Measurements from ENCODE around the gene RDH11. TPM values are rescaled to one million over a fixed set of nuclear protein-coding genes. Genes with fewer than 3 reads are reported as not detected.

RDH11 gene
- total and polyA plus RNA-seq, 2 experiments from 2014 or later, result 95.2 to 139 TPM

DNA sequence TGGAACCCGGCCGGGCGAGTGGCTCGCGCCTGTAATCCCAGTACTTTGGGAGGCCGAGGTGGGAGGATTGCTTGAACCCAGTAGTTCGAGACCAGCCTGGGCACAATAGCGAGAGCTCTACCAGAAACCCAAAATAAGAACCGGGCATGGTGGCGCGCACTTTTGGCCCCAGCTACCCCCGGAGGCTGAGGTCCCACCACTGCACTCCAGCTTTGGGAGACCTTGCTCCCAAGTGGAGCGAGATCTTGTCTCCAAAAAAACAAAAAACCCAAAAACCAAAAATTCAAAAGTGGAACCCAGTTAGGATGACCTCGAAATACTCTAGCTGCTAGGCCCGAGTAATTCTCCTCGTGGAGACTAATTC, 20.4 kb downstream of the RDH11 start:
- Histone ChIP-seq H3K4me3 (peak overlapping the region; percentile 88), H3K79me2 (replicated peaks; ENCODE audit: insufficient read depth) (peaks cover 52% of the 10 kb centered on the region), H4K20me1 (replicated peaks; ENCODE audit: insufficient read depth) (peaks cover 38% of the 10 kb centered on the region), H3F3A (replicated peaks; ENCODE audit: low read depth) (peaks cover 15% of the 10 kb centered on the region), H2AFZ (peak overlapping the region; percentile 69; the same call in 1 of the 2 replicates), H3K4me1 (ENCODE audit: insufficient read depth) (peaks cover 11% of the 10 kb centered on the region), H3K9me2 (ENCODE audit: insufficient read depth) (no peaks in the 10 kb centered on the region), H3K27me3 (ENCODE audit: insufficient read depth) (no peaks in the 10 kb centered on the region), H3K4me2 (peak overlapping the region; percentile 76), H3K27ac (ENCODE audit: low read depth) (peak overlapping the region; percentile 97), H3K36me3 (ENCODE audit: insufficient read depth) (peaks cover 26% of the 10 kb centered on the region)
- Mint-ChIP-seq H3K36me3 (ENCODE audit: low read depth) (peaks cover 31% of the 10 kb centered on the region), H3K9me3 (no peaks in the 10 kb centered on the region), H3K4me3 (peak overlapping the region; percentile 92), H3K4me1 (peaks cover 15% of the 10 kb centered on the region), H3K27me3 (ENCODE audit: insufficient read depth, low read depth, poor library complexity) (peaks cover 8% of the 10 kb centered on the region), H3K27ac (peak overlapping the region; percentile 94)
- DNase-seq (ENCODE audit: low spot score) (no peak), ATAC-seq (no peak; the same call in 2 of the 3 replicates)
- TF ChIP-seq POLR2AphosphoS5 (IDR thresholded peaks at IDR 0.05; ENCODE audit: low read depth) (no peak), ZNF114 (CRISPR knock-in tag; IDR thresholded peaks at IDR 0.05) (no peak), JUNB (IDR thresholded peaks at IDR 0.05; ENCODE audit: unreplicated experiment) (no peak), EZH2phosphoT487 (IDR thresholded peaks at IDR 0.05; ENCODE audit: unreplicated experiment) (no peak), STAT1 (IDR thresholded peaks at IDR 0.05; ENCODE audit: unreplicated experiment) (no peak), NANOG (IDR thresholded peaks at IDR 0.05; ENCODE audit: borderline replicate concordance) (no peak), CREB1 (CRISPR knock-in tag; IDR thresholded peaks at IDR 0.05; ENCODE audit: low read depth) (no peak), ZNF331 (CRISPR knock-in tag; IDR thresholded peaks at IDR 0.05; ENCODE audit: low read depth) (no peak), EZH2 (IDR thresholded peaks at IDR 0.05; ENCODE audit: low read depth, unreplicated experiment) (no peak)
- TF ChIP-seq, protein P1, sequence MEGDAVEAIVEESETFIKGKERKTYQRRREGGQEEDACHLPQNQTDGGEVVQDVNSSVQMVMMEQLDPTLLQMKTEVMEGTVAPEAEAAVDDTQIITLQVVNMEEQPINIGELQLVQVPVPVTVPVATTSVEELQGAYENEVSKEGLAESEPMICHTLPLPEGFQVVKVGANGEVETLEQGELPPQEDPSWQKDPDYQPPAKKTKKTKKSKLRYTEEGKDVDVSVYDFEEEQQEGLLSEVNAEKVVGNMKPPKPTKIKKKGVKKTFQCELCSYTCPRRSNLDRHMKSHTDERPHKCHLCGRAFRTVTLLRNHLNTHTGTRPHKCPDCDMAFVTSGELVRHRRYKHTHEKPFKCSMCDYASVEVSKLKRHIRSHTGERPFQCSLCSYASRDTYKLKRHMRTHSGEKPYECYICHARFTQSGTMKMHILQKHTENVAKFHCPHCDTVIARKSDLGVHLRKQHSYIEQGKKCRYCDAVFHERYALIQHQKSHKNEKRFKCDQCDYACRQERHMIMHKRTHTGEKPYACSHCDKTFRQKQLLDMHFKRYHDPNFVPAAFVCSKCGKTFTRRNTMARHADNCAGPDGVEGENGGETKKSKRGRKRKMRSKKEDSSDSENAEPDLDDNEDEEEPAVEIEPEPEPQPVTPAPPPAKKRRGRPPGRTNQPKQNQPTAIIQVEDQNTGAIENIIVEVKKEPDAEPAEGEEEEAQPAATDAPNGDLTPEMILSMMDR (conservative IDR thresholded peaks at IDR 0.05; ENCODE audit: low read depth in 2 of 2), result no peak
- TF ChIP-seq, protein P2, sequence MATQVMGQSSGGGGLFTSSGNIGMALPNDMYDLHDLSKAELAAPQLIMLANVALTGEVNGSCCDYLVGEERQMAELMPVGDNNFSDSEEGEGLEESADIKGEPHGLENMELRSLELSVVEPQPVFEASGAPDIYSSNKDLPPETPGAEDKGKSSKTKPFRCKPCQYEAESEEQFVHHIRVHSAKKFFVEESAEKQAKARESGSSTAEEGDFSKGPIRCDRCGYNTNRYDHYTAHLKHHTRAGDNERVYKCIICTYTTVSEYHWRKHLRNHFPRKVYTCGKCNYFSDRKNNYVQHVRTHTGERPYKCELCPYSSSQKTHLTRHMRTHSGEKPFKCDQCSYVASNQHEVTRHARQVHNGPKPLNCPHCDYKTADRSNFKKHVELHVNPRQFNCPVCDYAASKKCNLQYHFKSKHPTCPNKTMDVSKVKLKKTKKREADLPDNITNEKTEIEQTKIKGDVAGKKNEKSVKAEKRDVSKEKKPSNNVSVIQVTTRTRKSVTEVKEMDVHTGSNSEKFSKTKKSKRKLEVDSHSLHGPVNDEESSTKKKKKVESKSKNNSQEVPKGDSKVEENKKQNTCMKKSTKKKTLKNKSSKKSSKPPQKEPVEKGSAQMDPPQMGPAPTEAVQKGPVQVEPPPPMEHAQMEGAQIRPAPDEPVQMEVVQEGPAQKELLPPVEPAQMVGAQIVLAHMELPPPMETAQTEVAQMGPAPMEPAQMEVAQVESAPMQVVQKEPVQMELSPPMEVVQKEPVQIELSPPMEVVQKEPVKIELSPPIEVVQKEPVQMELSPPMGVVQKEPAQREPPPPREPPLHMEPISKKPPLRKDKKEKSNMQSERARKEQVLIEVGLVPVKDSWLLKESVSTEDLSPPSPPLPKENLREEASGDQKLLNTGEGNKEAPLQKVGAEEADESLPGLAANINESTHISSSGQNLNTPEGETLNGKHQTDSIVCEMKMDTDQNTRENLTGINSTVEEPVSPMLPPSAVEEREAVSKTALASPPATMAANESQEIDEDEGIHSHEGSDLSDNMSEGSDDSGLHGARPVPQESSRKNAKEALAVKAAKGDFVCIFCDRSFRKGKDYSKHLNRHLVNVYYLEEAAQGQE (IDR thresholded peaks at IDR 0.05; ENCODE audit: unreplicated experiment), result no peak
- TF ChIP-seq, protein P3, sequence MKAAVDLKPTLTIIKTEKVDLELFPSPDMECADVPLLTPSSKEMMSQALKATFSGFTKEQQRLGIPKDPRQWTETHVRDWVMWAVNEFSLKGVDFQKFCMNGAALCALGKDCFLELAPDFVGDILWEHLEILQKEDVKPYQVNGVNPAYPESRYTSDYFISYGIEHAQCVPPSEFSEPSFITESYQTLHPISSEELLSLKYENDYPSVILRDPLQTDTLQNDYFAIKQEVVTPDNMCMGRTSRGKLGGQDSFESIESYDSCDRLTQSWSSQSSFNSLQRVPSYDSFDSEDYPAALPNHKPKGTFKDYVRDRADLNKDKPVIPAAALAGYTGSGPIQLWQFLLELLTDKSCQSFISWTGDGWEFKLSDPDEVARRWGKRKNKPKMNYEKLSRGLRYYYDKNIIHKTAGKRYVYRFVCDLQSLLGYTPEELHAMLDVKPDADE (IDR thresholded peaks at IDR 0.05), result no peak
- TF ChIP-seq, protein P4, sequence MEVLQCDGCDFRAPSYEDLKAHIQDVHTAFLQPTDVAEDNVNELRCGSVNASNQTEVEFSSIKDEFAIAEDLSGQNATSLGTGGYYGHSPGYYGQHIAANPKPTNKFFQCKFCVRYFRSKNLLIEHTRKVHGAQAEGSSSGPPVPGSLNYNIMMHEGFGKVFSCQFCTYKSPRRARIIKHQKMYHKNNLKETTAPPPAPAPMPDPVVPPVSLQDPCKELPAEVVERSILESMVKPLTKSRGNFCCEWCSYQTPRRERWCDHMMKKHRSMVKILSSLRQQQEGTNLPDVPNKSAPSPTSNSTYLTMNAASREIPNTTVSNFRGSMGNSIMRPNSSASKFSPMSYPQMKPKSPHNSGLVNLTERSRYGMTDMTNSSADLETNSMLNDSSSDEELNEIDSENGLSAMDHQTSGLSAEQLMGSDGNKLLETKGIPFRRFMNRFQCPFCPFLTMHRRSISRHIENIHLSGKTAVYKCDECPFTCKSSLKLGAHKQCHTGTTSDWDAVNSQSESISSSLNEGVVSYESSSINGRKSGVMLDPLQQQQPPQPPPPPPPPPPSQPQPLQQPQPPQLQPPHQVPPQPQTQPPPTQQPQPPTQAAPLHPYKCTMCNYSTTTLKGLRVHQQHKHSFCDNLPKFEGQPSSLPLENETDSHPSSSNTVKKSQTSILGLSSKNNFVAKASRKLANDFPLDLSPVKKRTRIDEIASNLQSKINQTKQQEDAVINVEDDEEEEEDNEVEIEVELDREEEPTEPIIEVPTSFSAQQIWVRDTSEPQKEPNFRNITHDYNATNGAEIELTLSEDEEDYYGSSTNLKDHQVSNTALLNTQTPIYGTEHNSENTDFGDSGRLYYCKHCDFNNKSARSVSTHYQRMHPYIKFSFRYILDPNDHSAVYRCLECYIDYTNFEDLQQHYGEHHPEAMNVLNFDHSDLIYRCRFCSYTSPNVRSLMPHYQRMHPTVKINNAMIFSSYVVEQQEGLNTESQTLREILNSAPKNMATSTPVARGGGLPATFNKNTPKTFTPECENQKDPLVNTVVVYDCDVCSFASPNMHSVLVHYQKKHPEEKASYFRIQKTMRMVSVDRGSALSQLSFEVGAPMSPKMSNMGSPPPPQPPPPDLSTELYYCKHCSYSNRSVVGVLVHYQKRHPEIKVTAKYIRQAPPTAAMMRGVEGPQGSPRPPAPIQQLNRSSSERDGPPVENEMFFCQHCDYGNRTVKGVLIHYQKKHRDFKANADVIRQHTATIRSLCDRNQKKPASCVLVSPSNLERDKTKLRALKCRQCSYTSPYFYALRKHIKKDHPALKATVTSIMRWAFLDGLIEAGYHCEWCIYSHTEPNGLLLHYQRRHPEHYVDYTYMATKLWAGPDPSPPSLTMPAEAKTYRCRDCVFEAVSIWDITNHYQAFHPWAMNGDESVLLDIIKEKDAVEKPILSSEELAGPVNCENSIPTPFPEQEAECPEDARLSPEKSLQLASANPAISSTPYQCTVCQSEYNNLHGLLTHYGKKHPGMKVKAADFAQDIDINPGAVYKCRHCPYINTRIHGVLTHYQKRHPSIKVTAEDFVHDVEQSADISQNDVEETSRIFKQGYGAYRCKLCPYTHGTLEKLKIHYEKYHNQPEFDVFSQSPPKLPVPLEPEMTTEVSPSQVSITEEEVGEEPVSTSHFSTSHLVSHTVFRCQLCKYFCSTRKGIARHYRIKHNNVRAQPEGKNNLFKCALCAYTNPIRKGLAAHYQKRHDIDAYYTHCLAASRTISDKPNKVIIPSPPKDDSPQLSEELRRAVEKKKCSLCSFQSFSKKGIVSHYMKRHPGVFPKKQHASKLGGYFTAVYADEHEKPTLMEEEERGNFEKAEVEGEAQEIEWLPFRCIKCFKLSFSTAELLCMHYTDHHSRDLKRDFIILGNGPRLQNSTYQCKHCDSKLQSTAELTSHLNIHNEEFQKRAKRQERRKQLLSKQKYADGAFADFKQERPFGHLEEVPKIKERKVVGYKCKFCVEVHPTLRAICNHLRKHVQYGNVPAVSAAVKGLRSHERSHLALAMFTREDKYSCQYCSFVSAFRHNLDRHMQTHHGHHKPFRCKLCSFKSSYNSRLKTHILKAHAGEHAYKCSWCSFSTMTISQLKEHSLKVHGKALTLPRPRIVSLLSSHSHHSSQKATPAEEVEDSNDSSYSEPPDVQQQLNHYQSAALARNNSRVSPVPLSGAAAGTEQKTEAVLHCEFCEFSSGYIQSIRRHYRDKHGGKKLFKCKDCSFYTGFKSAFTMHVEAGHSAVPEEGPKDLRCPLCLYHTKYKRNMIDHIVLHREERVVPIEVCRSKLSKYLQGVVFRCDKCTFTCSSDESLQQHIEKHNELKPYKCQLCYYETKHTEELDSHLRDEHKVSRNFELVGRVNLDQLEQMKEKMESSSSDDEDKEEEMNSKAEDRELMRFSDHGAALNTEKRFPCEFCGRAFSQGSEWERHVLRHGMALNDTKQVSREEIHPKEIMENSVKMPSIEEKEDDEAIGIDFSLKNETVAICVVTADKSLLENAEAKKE (CRISPR knock-in tag; IDR thresholded peaks at IDR 0.05), result no peak
